GM12874 (cell line): ENCODE results near the gene ERP44.

ENCODE experiments used
- CTCF ChIP-seq: IDR thresholded peaks from 2 replicates; pipeline ENCODE4 v1.5.1; 2011; ENCODE audit warnings: low read depth, mild to moderate bottlenecking, control low read depth, low read length, moderate library complexity; ENCODE audit not compliant: insufficient read depth

Gene ERP44

DNA sequence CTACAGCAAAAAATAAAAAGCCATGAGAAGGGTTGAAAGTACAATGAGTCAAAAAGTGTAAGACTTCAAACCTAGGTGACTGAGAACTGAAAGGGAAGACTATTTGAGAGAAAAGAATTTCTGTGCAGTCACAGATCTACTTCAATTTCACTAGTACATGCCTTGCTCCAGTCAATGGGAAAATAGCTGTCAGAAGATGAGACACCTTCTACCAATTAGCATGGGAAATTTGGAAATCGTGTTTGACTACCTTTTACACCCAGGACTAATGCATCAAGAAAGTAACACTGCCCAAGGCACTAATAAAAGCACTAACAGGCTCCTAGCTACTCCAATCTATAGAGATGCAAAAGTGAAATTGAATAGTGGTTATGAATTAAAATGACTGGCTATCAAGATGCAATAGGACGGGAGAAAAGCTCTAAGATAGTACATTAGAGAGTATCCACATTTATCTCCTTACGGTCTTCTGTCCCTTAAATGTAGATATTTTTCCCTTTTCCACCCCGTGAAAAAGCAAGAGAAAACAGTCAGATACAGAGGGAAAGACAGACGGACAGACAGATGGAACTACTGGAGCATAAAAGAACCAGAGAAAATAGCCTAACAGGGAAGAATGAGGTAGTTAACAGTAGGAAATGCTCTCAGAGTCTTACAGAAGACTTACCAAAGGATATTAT, 15.2 kb downstream of the ERP44 start:
- no peak for TF ChIP-seq CTCF

- TF ChIP-seq CTCF: no peak
Observed at GRCh38 chr9:100082782-100083181, 16.0 kb downstream of the ERP44 start.

DNA sequence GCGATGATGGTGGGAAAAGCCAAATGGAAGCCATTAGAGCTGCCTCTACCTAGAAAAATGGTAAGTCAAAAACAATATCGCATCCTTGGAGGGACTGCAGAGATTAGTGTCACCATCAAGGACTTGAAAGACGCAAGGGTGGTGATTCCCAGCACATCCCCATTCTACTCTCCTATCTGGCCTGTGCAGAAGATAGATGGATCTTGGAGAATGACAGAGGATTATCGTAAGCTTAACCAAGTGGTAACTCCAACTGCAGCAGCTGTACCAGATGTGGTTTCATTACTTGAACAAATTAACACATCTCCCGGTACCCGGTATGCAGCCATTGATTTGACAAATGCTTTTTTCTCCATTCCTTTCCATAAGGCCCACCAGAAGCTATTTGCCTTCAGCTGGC, 23.8 kb downstream of the ERP44 start:
- no peak for TF ChIP-seq CTCF

- no peak for TF ChIP-seq CTCF
Observed at GRCh38 chr9:100074093-100074492, 24.7 kb downstream of the ERP44 start.

- TF ChIP-seq CTCF: no peak
Observed at GRCh38 chr9:100072805-100073204, 26.0 kb downstream of the ERP44 start.

GRCh38 chr9:100071271-100071670, 27.5 kb downstream of the ERP44 start:
- TF ChIP-seq CTCF: no peak

GRCh38 chr9:100070104-100071041, 28.4 kb downstream of the ERP44 start:
- no peak for TF ChIP-seq CTCF
